ENCODE data around the gene AMFR. TPM values are rescaled to one million over a fixed set of nuclear protein-coding genes. Genes with fewer than 3 reads are reported as not detected.

The AMFR gene
- total and polyA plus RNA-seq, 2 of the 8 experiments (the other 6 are each of a cell fraction or from before 2014, with no cell fraction given), result 18.6 to 21.7 TPM

- Histone ChIP-seq H4K5ac (ENCODE audit: insufficient read length, low read depth, low read length) (no peak overlapping the region), H3K27ac (ENCODE audit: low read depth, low read length) (no peak overlapping the region), H3K9ac (replicated peaks in 1 of 4; ENCODE audit: extremely low read depth in 1 of 4, low read depth in 3 of 4, low read length in 3 of 4) (no peak overlapping the region), H3K4me1 (replicated peaks in 1 of 4; ENCODE audit: control insufficient read depth in 3 of 4, insufficient read depth in 4 of 4, low read length in 3 of 4) (no peaks in the 10 kb centered on the region), H2BK5ac (ENCODE audit: low read depth, low read length) (no peak overlapping the region), H2BK15ac (ENCODE audit: low read length) (no peak overlapping the region), H3K79me2 (ENCODE audit: control insufficient read depth in 1 of 2, insufficient read depth in 2 of 2, low read length in 2 of 2) (no peaks in the 10 kb centered on the region), H2BK120ac (replicated peaks; ENCODE audit: low read depth, low read length) (no peak overlapping the region), H3K27me3 (replicated peaks in 1 of 4; ENCODE audit: control insufficient read depth in 3 of 4, extremely low read depth in 1 of 4, insufficient read depth in 3 of 4, low read length in 3 of 4) (no peaks in the 10 kb centered on the region), H2BK20ac (ENCODE audit: low read length) (no peak overlapping the region), H3K4me2 (ENCODE audit: insufficient read depth in 1 of 2, low read depth in 2 of 2, low read length in 2 of 2) (no peak overlapping the region), H3K18ac (ENCODE audit: extremely low read depth, low read length) (no peak overlapping the region), H3K56ac (replicated peaks; ENCODE audit: insufficient read length, low read depth, low read length) (no peak overlapping the region), H3K36me3 (ENCODE audit: control insufficient read depth in 2 of 4, insufficient read depth in 4 of 4, low read length in 3 of 4) (peaks cover 10 to 72% (median 46%) of the 10 kb centered on the region in 4 experiments), H2BK12ac (ENCODE audit: low read depth, low read length) (no peak overlapping the region), H3K79me1 (ENCODE audit: low read depth, low read length) (no peaks in the 10 kb centered on the region), H4K91ac (replicated peaks; ENCODE audit: insufficient read length, low read length) (no peak overlapping the region), H2AK5ac (ENCODE audit: low read depth, low read length) (no peak overlapping the region), H3K14ac (ENCODE audit: insufficient read length) (no peak overlapping the region), H3K23ac (ENCODE audit: insufficient read length) (no peak overlapping the region), H3K23me2 (ENCODE audit: low read depth, low read length) (no peaks in the 10 kb centered on the region), H4K8ac (ENCODE audit: extremely low read depth, insufficient read depth, low read length) (no peak overlapping the region), H3K9me3 (ENCODE audit: insufficient read depth in 2 of 2, low read depth in 1 of 2, low read length in 1 of 2) (no peaks in the 10 kb centered on the region), H2AFZ (ENCODE audit: low read length) (no peak overlapping the region), H3K4me3 (ENCODE audit: extremely low read depth in 1 of 4, insufficient read depth in 2 of 4, low read depth in 3 of 4, low read length in 4 of 4) (no peak overlapping the region), H3K4ac (replicated peaks; ENCODE audit: insufficient read length, low read depth, low read length) (no peak overlapping the region), H4K20me1 (replicated peaks in 1 of 2; ENCODE audit: control insufficient read depth in 1 of 2, insufficient read depth in 2 of 2, low read length in 2 of 2) (no peaks in the 10 kb centered on the region)
- FAIRE-seq (no peak), DNase-seq (ENCODE audit: low read depth in 1 of 2, low spot score in 2 of 2) (no peak)
- 91% methylated on average over 3 of the region's 3 CpGs; no CpG with 5 or more reads in 1 of the 2 experiments for WGBS, 2 experiments (ENCODE audit: extremely low coverage in 1 of 2, insufficient coverage in 1 of 2, insufficient read length in 1 of 2, insufficient replicate concordance in 2 of 2, low coverage in 1 of 2, low lambda C conversion rate in 2 of 2, missing lambda C conversion rate in 1 of 2)
- ChIA-PET POLR2A (ENCODE audit: partially characterized antibody) (interaction anchor here (1.0 to 1.7 kb wide), 4 partner anchors 9 to 19 kb away, joined by 3 to 9 read pairs (median 4); no protein-coding TSS in a partner anchor), CTCF (ENCODE audit: partially characterized antibody) (no interaction called here)
- no peak for TF ChIP-seq MAFK (IDR thresholded peaks at IDR 0.05; ENCODE audit: low read depth, low read length)
- TF ChIP-seq JUN (IDR thresholded peaks at IDR 0.05; ENCODE audit: low read depth, low read length), result no peak
- TF ChIP-seq TCF12 (IDR thresholded peaks at IDR 0.05; ENCODE audit: low read depth, low read length), result no peak
- TF ChIP-seq EGR1 (IDR thresholded peaks at IDR 0.05; ENCODE audit: borderline replicate concordance, low read depth, low read length), result no peak
- TF ChIP-seq NANOG (IDR thresholded peaks at IDR 0.05; ENCODE audit: insufficient read depth, low read depth, low read length, poor library complexity, severe bottlenecking), result no peak
- TF ChIP-seq JUND (IDR thresholded peaks at IDR 0.05; ENCODE audit: low read length), result no peak
- no peak for TF ChIP-seq FOSL1 (IDR thresholded peaks at IDR 0.05; ENCODE audit: insufficient read depth, low read depth, low read length)
- TF ChIP-seq BRCA1 (IDR thresholded peaks at IDR 0.05; ENCODE audit: low read depth, low read length), result no peak
- no peak for TF ChIP-seq CHD1 (IDR thresholded peaks at IDR 0.05; ENCODE audit: low read depth, low read length)
- TF ChIP-seq NRF1 (IDR thresholded peaks at IDR 0.05; ENCODE audit: low read depth, low read length), result no peak
- no peak for TF ChIP-seq RNF2 (IDR thresholded peaks at IDR 0.05; ENCODE audit: borderline replicate concordance, low read depth, low read length, missing control alignments, poor library complexity, severe bottlenecking)
Observed at GRCh38 chr16:56462064-56462796, 36.9 kb upstream of the AMFR start.
